Trophoblast cell (in vitro differentiated cells and primary cell): ENCODE results near the gene SQSTM1.

ENCODE experiments used
- DNase-seq, 2 donors: peaks; one replicate each; pipeline ENCODE4 v3.0.0-alpha.2; 2016
- H2AFZ ChIP-seq: 2 replicates; pipeline ENCODE4 v1.6.1; 2013; ENCODE audit warnings: low read length, moderate library complexity, mild to moderate bottlenecking; ENCODE audit not compliant: insufficient read depth, poor library complexity
- H2AK5ac ChIP-seq: 2 replicates; pipeline ENCODE4 v1.6.1; 2013; ENCODE audit warnings: mild to moderate bottlenecking, low read length
- H2BK120ac ChIP-seq: 2 replicates; pipeline ENCODE4 v1.6.1; 2013; ENCODE audit warnings: low read length, mild to moderate bottlenecking, moderate library complexity; ENCODE audit not compliant: insufficient read depth, poor library complexity
- H2BK12ac ChIP-seq: 2 replicates; pipeline ENCODE4 v1.6.1; 2013; ENCODE audit warnings: mild to moderate bottlenecking, low read length, moderate library complexity
- H2BK5ac ChIP-seq: 2 replicates; pipeline ENCODE4 v1.6.1; 2013; ENCODE audit warnings: low read length, low read depth, moderate library complexity, mild to moderate bottlenecking; ENCODE audit not compliant: poor library complexity
- H3K14ac ChIP-seq: 2 replicates; pipeline ENCODE4 v1.6.1; 2013; ENCODE audit warnings: mild to moderate bottlenecking, low read length
- H3K18ac ChIP-seq: 2 replicates; pipeline ENCODE4 v1.6.1; 2013; ENCODE audit warnings: mild to moderate bottlenecking, low read length
- H3K23ac ChIP-seq: 2 replicates; pipeline ENCODE4 v1.6.1; 2013; ENCODE audit warnings: low read length
- H3K27ac ChIP-seq: 2 replicates; pipeline ENCODE4 v1.5.1; 2013; ENCODE audit warnings: low read depth, mild to moderate bottlenecking, inconsistent platforms, low read length, moderate library complexity
- H3K27me3 ChIP-seq: 2 replicates; pipeline ENCODE4 v1.6.1; 2013; ENCODE audit warnings: inconsistent platforms, mild to moderate bottlenecking, low read length, moderate library complexity; ENCODE audit not compliant: insufficient read depth
- H3K36me3 ChIP-seq, 2 experiments: 1 replicate in 1 of 2; 2 replicates in 1 of 2; pipeline ENCODE4 v1.6.1; 2013; ENCODE audit warnings: low read length in 2 of 2, mild to moderate bottlenecking in 2 of 2, moderate library complexity in 1 of 2; ENCODE audit not compliant: insufficient read depth in 2 of 2, control insufficient read depth in 1 of 2
- H3K4ac ChIP-seq: 2 replicates; pipeline ENCODE4 v1.6.1; 2013; ENCODE audit warnings: low read depth, mild to moderate bottlenecking, low read length, moderate library complexity
- H3K4me1 ChIP-seq, 2 experiments: 1 replicate in 1 of 2; 2 replicates in 1 of 2; pipeline ENCODE4 v1.6.1; 2013; ENCODE audit warnings: low read length in 2 of 2, mild to moderate bottlenecking in 2 of 2, moderate library complexity in 1 of 2; ENCODE audit not compliant: insufficient read depth in 2 of 2, control insufficient read depth in 1 of 2
- H3K4me2 ChIP-seq: 2 replicates; pipeline ENCODE4 v1.6.1; 2013; ENCODE audit warnings: inconsistent platforms, mild to moderate bottlenecking, low read length, moderate library complexity
- H3K4me3 ChIP-seq: 2 replicates; pipeline ENCODE4 v1.5.1; 2013; ENCODE audit warnings: mild to moderate bottlenecking, low read depth, low read length, inconsistent platforms
- H3K79me1 ChIP-seq: one replicate; pipeline ENCODE4 v1.6.1; 2013; ENCODE audit warnings: low read length
- H3K79me2 ChIP-seq: 2 replicates; pipeline ENCODE4 v1.6.1; 2013; ENCODE audit warnings: low read length, mild to moderate bottlenecking; ENCODE audit not compliant: control insufficient read depth, insufficient read depth, poor library complexity
- H3K9ac ChIP-seq: 2 replicates; pipeline ENCODE4 v1.6.1; 2013; ENCODE audit warnings: mild to moderate bottlenecking, low read length
- H3K9me3 ChIP-seq: 2 replicates; pipeline ENCODE4 v1.6.1; 2013; ENCODE audit warnings: low read depth, mild to moderate bottlenecking, control low read depth, inconsistent platforms, low read length; ENCODE audit not compliant: insufficient read depth
- H4K12ac ChIP-seq: 2 replicates; pipeline ENCODE4 v1.6.1; 2013; ENCODE audit warnings: low read depth, mild to moderate bottlenecking, low read length, moderate library complexity
- H4K8ac ChIP-seq: 2 replicates; pipeline ENCODE4 v1.6.1; 2013; ENCODE audit warnings: low read depth, mild to moderate bottlenecking, low read length, moderate library complexity
- H4K91ac ChIP-seq: one replicate; pipeline ENCODE4 v1.6.1; 2013; ENCODE audit warnings: low read depth, mild to moderate bottlenecking, low read length, moderate library complexity
- WGBS: extraction: QIAGEN DNeasy Blood & Tissue Kit; methylation state at CpG from one replicate; pipeline ENCODE4 v1.1.7; 2013; ENCODE audit warnings: missing lambda C conversion rate; ENCODE audit not compliant: insufficient read length, insufficient coverage; ENCODE audit errors: extremely low coverage; 5-methylcytosine and 5-hydroxymethylcytosine counted together

SQSTM1 gene

GRCh38 chr5:179819296-179820126 is 1.2 kb upstream of the SQSTM1 start:
- H3K4ac ChIP-seq = peak overlapping the region; percentile 96
- H3K9me3 ChIP-seq = no peaks in the 10 kb centered on the region
- peaks cover 30% of the 10 kb centered on the region for H3K79me2 ChIP-seq
- H3K4me1 ChIP-seq = peaks cover 33 to 42% of the 10 kb centered on the region in 2 experiments
- no CpG with 5 or more reads among the region's 26 CpGs for WGBS
- H2BK5ac ChIP-seq = peak overlapping the region; percentile 92
- H3K27me3 ChIP-seq = no peaks in the 10 kb centered on the region
- peak overlapping the region; percentile 95 for H2BK12ac ChIP-seq
- H3K4me2 ChIP-seq = peak overlapping the region; percentile 72
- H3K36me3 ChIP-seq = peaks cover 29 to 33% of the 10 kb centered on the region in 2 experiments
- H3K4me3 ChIP-seq = no peak overlapping the region
- peak overlapping the region; percentile 23 for H2AFZ ChIP-seq
- H4K91ac ChIP-seq = peak overlapping the region; percentile 97
- no peak overlapping the region for H3K9ac ChIP-seq
- H2BK120ac ChIP-seq = peak overlapping the region; percentile 95
- peak overlapping the region; percentile 99 for H2AK5ac ChIP-seq
- peak; percentile 94 to 95 for DNase-seq
- peak overlapping the region; percentile 83 for H4K12ac ChIP-seq
- peaks cover 41% of the 10 kb centered on the region for H3K79me1 ChIP-seq
- peak overlapping the region; percentile 94 for H3K27ac ChIP-seq
- H4K8ac ChIP-seq = peak overlapping the region; percentile 82
- no peak overlapping the region for H3K23ac ChIP-seq
- H3K14ac ChIP-seq = peak overlapping the region; percentile 71
- peak overlapping the region; percentile 86 for H3K18ac ChIP-seq

DNA sequence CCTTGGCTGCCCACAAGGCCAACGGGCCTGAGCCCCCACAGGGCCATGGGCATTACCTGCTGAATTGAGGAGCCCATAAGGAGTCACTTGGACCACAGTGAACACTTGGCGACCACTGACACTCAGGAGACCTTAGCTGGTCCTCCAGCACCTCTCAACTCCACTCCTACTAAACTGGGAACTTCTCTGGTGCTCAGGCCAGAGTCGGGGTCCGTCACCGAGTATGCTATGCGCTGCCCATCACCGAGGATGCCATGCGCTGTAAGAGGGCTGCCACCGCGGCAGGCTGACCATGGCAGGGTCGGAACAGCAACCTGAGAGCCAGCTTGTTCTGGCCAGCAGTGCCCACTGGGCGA is 600 bp upstream of the SQSTM1 start:
- Histone ChIP-seq H3K79me2 (peaks cover 30% of the 10 kb centered on the region), H3K14ac (peak overlapping the region; percentile 71), H3K9me3 (no peaks in the 10 kb centered on the region), H3K4me3 (no peak overlapping the region), H3K4me2 (peak overlapping the region; percentile 74), H3K36me3 (peaks cover 33 to 38% of the 10 kb centered on the region in 2 experiments), H4K12ac (peak overlapping the region; percentile 83), H3K79me1 (peaks cover 41% of the 10 kb centered on the region), H2AK5ac (peak overlapping the region; percentile 99), H3K4me1 (peaks cover 33 to 42% of the 10 kb centered on the region in 2 experiments), H3K9ac (no peak overlapping the region), H2BK120ac (peak overlapping the region; percentile 95), H2BK12ac (peak overlapping the region; percentile 95), H3K27ac (peak overlapping the region; percentile 94), H3K27me3 (no peaks in the 10 kb centered on the region), H3K18ac (peak overlapping the region; percentile 86), H3K23ac (no peak overlapping the region), H2BK5ac (peak overlapping the region; percentile 92), H4K91ac (peak overlapping the region; percentile 97), H4K8ac (peak overlapping the region; percentile 82), H2AFZ (peak overlapping the region; percentile 13), H3K4ac (peak overlapping the region; percentile 96)
- no peak for DNase-seq
- no CpG with 5 or more reads among the region's 12 CpGs for whole genome bisulfite sequencing

DNA sequence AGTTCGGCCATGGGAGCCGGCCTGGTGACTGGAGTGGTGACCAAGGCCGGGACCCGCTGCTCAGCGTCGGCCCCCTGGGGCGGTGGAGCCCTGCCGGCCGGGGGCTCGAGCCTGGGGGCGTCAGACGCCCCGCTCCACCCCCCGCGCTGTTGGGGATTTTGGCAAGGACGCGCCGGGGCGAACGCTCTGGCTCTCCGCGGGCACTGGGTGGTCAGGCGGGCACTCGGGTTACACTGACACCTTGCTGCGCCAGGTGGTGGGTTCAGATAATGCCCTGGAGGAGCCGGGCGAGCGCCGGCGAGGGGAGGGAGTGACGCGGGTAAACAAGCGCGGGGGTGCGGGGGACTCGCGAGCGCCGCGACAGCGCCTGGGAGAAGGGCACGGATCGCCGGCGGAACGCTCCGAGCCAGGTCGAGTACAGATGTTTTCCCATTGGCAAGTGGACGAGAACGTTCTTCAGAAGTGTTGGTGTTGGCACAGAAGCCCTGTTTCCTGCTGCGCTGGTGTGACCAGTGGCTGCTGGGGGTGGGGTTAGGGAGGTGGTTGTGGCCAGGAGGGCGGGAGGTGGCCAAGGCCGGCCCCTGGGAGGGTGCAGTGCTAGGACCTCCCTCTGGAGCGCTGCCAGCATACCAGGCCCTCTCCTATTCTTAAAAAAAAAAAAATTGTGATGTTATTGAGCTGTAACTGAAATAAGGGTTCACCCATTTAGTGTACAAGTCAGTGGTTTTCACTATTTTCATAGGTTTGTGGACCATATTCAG is 773 bp downstream of the SQSTM1 start:
- H2BK12ac ChIP-seq = peak overlapping the region; percentile 10
- H3K9ac ChIP-seq = peak overlapping the region; percentile 87
- peaks cover 41 to 44% of the 10 kb centered on the region in 2 experiments for H3K36me3 ChIP-seq
- H3K27me3 ChIP-seq = no peaks in the 10 kb centered on the region
- H3K4me1 ChIP-seq = peaks cover 31 to 37% of the 10 kb centered on the region in 2 experiments
- peak overlapping the region; percentile 88 for H2BK120ac ChIP-seq
- H3K18ac ChIP-seq = peak overlapping the region; percentile 92
- H3K4me3 ChIP-seq = peak overlapping the region; percentile 95
- H3K4ac ChIP-seq = peak overlapping the region; percentile 85
- peak overlapping the region; percentile 86 for H3K27ac ChIP-seq
- peak overlapping the region; percentile 74 for H3K4me2 ChIP-seq
- peak overlapping the region; percentile 75 for H2AK5ac ChIP-seq
- H3K14ac ChIP-seq = peak overlapping the region; percentile 86
- H4K8ac ChIP-seq = peak overlapping the region; percentile 64
- no CpG with 5 or more reads among the region's 54 CpGs for WGBS
- peak overlapping the region; percentile 83 for H4K91ac ChIP-seq
- H2AFZ ChIP-seq = peak overlapping the region; percentile 46
- H4K12ac ChIP-seq = peak overlapping the region; percentile 22
- no peaks in the 10 kb centered on the region for H3K9me3 ChIP-seq
- H2BK5ac ChIP-seq = peak overlapping the region; percentile 80
- peaks cover 30% of the 10 kb centered on the region for H3K79me2 ChIP-seq
- peaks cover 40% of the 10 kb centered on the region for H3K79me1 ChIP-seq
- H3K23ac ChIP-seq = no peak overlapping the region
- peak; percentile 88 to 91 for DNase-seq

DNA sequence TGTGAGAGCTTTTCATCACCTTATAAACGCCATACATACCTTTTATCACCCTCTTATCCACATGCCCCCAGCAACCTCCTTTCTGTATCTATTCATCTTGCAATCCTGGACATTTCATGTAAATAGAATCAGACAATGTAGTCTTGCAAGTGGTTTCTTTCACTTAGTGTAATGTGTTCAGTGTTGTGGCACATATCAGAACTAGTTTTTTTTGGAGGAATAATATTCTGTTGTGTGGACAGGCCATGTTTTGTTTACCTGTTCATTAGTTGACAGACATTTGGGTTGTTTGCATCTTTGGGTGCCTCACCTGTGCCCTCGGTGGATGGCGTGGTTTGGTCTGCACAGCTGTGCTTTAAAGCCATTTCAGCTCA is 1.3 kb downstream of the SQSTM1 start:
- Histone ChIP-seq H2AK5ac (no peak overlapping the region), H3K27me3 (no peaks in the 10 kb centered on the region), H4K8ac (no peak overlapping the region), H3K4me3 (no peak overlapping the region), H3K36me3 (peaks cover 47 to 48% of the 10 kb centered on the region in 2 experiments), H2BK12ac (no peak overlapping the region), H3K14ac (no peak overlapping the region), H3K9ac (no peak overlapping the region), H3K4me1 (peaks cover 29 to 34% of the 10 kb centered on the region in 2 experiments), H2AFZ (no peak overlapping the region), H3K79me1 (peaks cover 34% of the 10 kb centered on the region), H4K91ac (no peak overlapping the region), H2BK120ac (no peak overlapping the region), H3K9me3 (no peaks in the 10 kb centered on the region), H3K4ac (peak overlapping the region; percentile 25), H3K79me2 (peaks cover 28% of the 10 kb centered on the region), H4K12ac (no peak overlapping the region), H3K27ac (no peak overlapping the region), H2BK5ac (no peak overlapping the region), H3K23ac (no peak overlapping the region), H3K18ac (no peak overlapping the region), H3K4me2 (peak overlapping the region; percentile 74)
- WGBS = no CpG with 5 or more reads among the region's 3 CpGs
- no peak for DNase-seq
